Thyroid gland (tissue), 4 donors: ENCODE results near the gene TPCN2. TPM values are rescaled to one million over a fixed set of nuclear protein-coding genes. Genes with fewer than 3 reads are reported as not detected.

ENCODE experiments used
- DNase-seq, 2 donors: peaks; one replicate each; pipeline ENCODE4 v3.0.0-alpha.2; 2019
- H3K27ac ChIP-seq, 3 donors: fragments of 200-600 bp; sonication (generic); 1 replicate in 2 of 3; 2 replicates in 1 of 3; pipeline ENCODE4 v1.5.1; 2016 to 2019; ENCODE audit warnings: mild to moderate bottlenecking in 1 of 3, moderate library complexity in 1 of 3
- H3K27me3 ChIP-seq: fragments of 200-600 bp; sonication (generic); one replicate; pipeline ENCODE4 v1.5.1; 2019
- H3K36me3 ChIP-seq, 2 donors: fragments of 200-600 bp; sonication (generic); one replicate each; pipeline ENCODE4 v1.5.1; 2016 to 2019
- H3K4me1 ChIP-seq, 2 donors: fragments of 200-600 bp; sonication (generic); one replicate each; pipeline ENCODE4 v1.5.1; 2017 to 2019
- H3K4me3 ChIP-seq, 3 donors: fragments of 200-600 bp; sonication (generic); replicated peaks in 1 of 3; 1 replicate in 2 of 3; 2 replicates in 1 of 3; pipeline ENCODE4 v1.5.1; 2016; ENCODE audit warnings: mild to moderate bottlenecking in 1 of 3
- H3K9me3 ChIP-seq: fragments of 200-600 bp; sonication (generic); one replicate; pipeline ENCODE4 v1.5.1; 2017
- CTCF ChIP-seq, 6 experiments: fragments of 200-600 bp in 3 of 6; fragments of 450-650 bp in 3 of 6; sonication (generic) in 3 of 6; IDR thresholded peaks; one replicate each; pipeline ENCODE4 v1.5.1; 2016 to 2019; ENCODE audit warnings: antibody characterized with exemption in 6 of 6, mild to moderate bottlenecking in 2 of 6, inconsistent platforms in 1 of 6, moderate library complexity in 1 of 6
- POLR2A ChIP-seq, 2 donors: fragments of 450-650 bp; IDR thresholded peaks; one replicate each; pipeline ENCODE4 v1.6.1; 2017; ENCODE audit warnings: antibody characterized with exemption in 2 of 2, mild to moderate bottlenecking in 2 of 2, moderate library complexity in 1 of 2
- WGBS, 2 donors: methylation state at CpG; one replicate each; pipeline ENCODE4 v1.1.5; 2017; 5-methylcytosine and 5-hydroxymethylcytosine counted together
- intact Hi-C: fragments of 100-400 bp; cut with DNase I; formaldehyde crosslinking; loops from one replicate; pipeline ENCODE4 v1.15.1; 2023
- total RNA-seq, 4 donors: library from RNA; depleted of rRNA; stranded (reverse); fragments of >200 nt; gene quantifications; one replicate each; pipeline ENCODE4 v1.2.3, GENCODE V29; 2016

Gene TPCN2
- total RNA-seq, 4 donors from 2014 or later, result 10.5 to 30.4 (median 13.7) TPM

GRCh38 chr11:69014898-69015549 lies 33.7 kb upstream of the TPCN2 start:
- Histone ChIP-seq H3K27me3 (peaks cover 4% of the 10 kb centered on the region), H3K4me1 (peaks cover 0 to 22% of the 10 kb centered on the region in 2 donors), H3K9me3 (no peaks in the 10 kb centered on the region), H3K36me3 (no peaks in the 10 kb centered on the region), H3K4me3 (no peak overlapping the region), H3K27ac (peak overlapping the region in 1 of 3 donors; percentile 54)
- TF ChIP-seq POLR2A (IDR thresholded peaks at IDR 0.05), result no peak
- no peak for TF ChIP-seq CTCF (IDR thresholded peaks at IDR 0.05)
- intact Hi-C loops, result no loop called here
- no peak for DNase-seq
- 66 to 88% methylated on average over 8 to 9 of the region's 9 CpGs for WGBS, 2 donors

GRCh38 chr11:69017951-69018350 lies 30.8 kb upstream of the TPCN2 start:
- no peaks in the 10 kb centered on the region for H3K9me3 ChIP-seq
- no peaks in the 10 kb centered on the region for H3K36me3 ChIP-seq
- H3K4me1 ChIP-seq, result peaks cover 0 to 14% of the 10 kb centered on the region in 2 donors
- H3K27me3 ChIP-seq, result peaks cover 4% of the 10 kb centered on the region
- intact Hi-C loops, result no loop called here
- WGBS, 2 donors, result 92 to 94% methylated on average over 10 of the region's 10 CpGs
- H3K4me3 ChIP-seq, result no peak overlapping the region
- no peak overlapping the region for H3K27ac ChIP-seq
- no peak for DNase-seq
- TF ChIP-seq POLR2A (IDR thresholded peaks at IDR 0.05) (no peak), CTCF (IDR thresholded peaks at IDR 0.05) (no peak)

GRCh38 chr11:69018924-69019323 lies 29.8 kb upstream of the TPCN2 start:
- TF ChIP-seq CTCF (IDR thresholded peaks at IDR 0.05) (no peak), POLR2A (IDR thresholded peaks at IDR 0.05) (no peak)
- Histone ChIP-seq H3K9me3 (no peaks in the 10 kb centered on the region), H3K36me3 (no peaks in the 10 kb centered on the region), H3K27ac (no peak overlapping the region), H3K4me1 (peaks cover 0 to 6% of the 10 kb centered on the region in 2 donors), H3K4me3 (no peak overlapping the region), H3K27me3 (no peaks in the 10 kb centered on the region)
- intact Hi-C loops, result no loop called here
- WGBS, 2 donors, result 62 to 88% methylated on average over 11 to 13 of the region's 13 CpGs
- DNase-seq, result no peak

GRCh38 chr11:69022260-69022659 lies 26.5 kb upstream of the TPCN2 start:
- Histone ChIP-seq H3K4me1 (peaks cover 0 to 4% of the 10 kb centered on the region in 2 donors), H3K4me3 (no peak overlapping the region), H3K36me3 (no peaks in the 10 kb centered on the region), H3K9me3 (no peaks in the 10 kb centered on the region), H3K27me3 (no peaks in the 10 kb centered on the region), H3K27ac (no peak overlapping the region)
- peak; percentile 77 to 84 for DNase-seq
- intact Hi-C loops, result no loop called here
- WGBS, 2 donors, result 19 to 54% methylated on average over 10 of the region's 10 CpGs
- no peak for TF ChIP-seq POLR2A (IDR thresholded peaks at IDR 0.05)
- TF ChIP-seq CTCF (IDR thresholded peaks at IDR 0.05), result no peak

GRCh38 chr11:69024509-69024908 lies 24.2 kb upstream of the TPCN2 start:
- TF ChIP-seq CTCF (IDR thresholded peaks at IDR 0.05) (no peak), POLR2A (IDR thresholded peaks at IDR 0.05) (no peak)
- DNase-seq, result no peak
- H3K36me3 ChIP-seq, result no peaks in the 10 kb centered on the region
- no peak overlapping the region for H3K27ac ChIP-seq
- intact Hi-C loops, result no loop called here
- peaks cover 0 to 7% of the 10 kb centered on the region in 2 donors for H3K4me1 ChIP-seq
- H3K4me3 ChIP-seq, result no peak overlapping the region
- no peaks in the 10 kb centered on the region for H3K27me3 ChIP-seq
- 82 to 86% methylated on average over 6 of the region's 6 CpGs for WGBS, 2 donors
- no peaks in the 10 kb centered on the region for H3K9me3 ChIP-seq
